ENCODE results near the gene PPP1R14B. TPM values are rescaled to one million over a fixed set of nuclear protein-coding genes. Genes with fewer than 3 reads are reported as not detected.

Gene PPP1R14B
- total and polyA plus RNA-seq, 2 donors (not counting 3 experiments of a cell fraction or from before 2014, with no cell fraction given): 308 to 431 TPM

- no peaks in the 10 kb centered on the region for H3K79me2 ChIP-seq (ENCODE audit: control insufficient read depth, insufficient read depth, low read length)
- no peak overlapping the region for H3K4me3 ChIP-seq (replicated peaks in 1 of 3; ENCODE audit: insufficient read depth in 1 of 3, low read depth in 1 of 3, low read length in 3 of 3)
- POLR2A ChIA-PET: no interaction called here
- DNase-seq (ENCODE audit: low read depth, low spot score) (no peak), FAIRE-seq (no peak)
- BruUV-seq (replicated peaks): no TSS peak
- intact Hi-C loops (cut with micrococcal nuclease): loop anchor here (1.0 kb wide), 1 partner anchor 13 kb away; the partner anchor contains the start of gene PLCB3
- H3K9me3 ChIP-seq (replicated peaks; ENCODE audit: control insufficient read depth, insufficient read depth, low read length): no peaks in the 10 kb centered on the region
- H3K4me1 ChIP-seq (ENCODE audit: control insufficient read depth, extremely low read depth, insufficient read depth, low read length): peaks cover 42% of the 10 kb centered on the region
- H4K20me1 ChIP-seq (replicated peaks; ENCODE audit: control insufficient read depth, extremely low read depth, insufficient read depth, low read length): no peaks in the 10 kb centered on the region
- H3K9ac ChIP-seq (replicated peaks; ENCODE audit: extremely low read depth, insufficient read depth, low read length): no peak overlapping the region
- no peak overlapping the region for H2AFZ ChIP-seq (ENCODE audit: low read depth, low read length)
- TF ChIP-seq FOS (IDR thresholded peaks at IDR 0.05; ENCODE audit: borderline replicate concordance, insufficient read depth, low read length) (no peak), JUN (IDR thresholded peaks at IDR 0.05; ENCODE audit: borderline replicate concordance, insufficient read depth, insufficient read length, low read depth) (no peak), MYC (IDR thresholded peaks at IDR 0.05; ENCODE audit: low read depth, low read length) (no peak), EZH2 (IDR thresholded peaks at IDR 0.05; ENCODE audit: borderline replicate concordance, low read depth, low read length, severe bottlenecking) (no peak), MAX (IDR thresholded peaks at IDR 0.05; ENCODE audit: insufficient read depth, insufficient read length) (no peak), POLR2AphosphoS5 (IDR thresholded peaks at IDR 0.05; ENCODE audit: insufficient read depth, low read depth, low read length) (no peak)
- H3K27ac ChIP-seq (ENCODE audit: insufficient read depth, low read depth, low read length): peak overlapping the region; percentile 83
- dilution Hi-C loops (cut with MboI; ENCODE audit: extremely low pct_ligation_motif_present, low sequenced_read_pairs): no loop called here
- no peaks in the 10 kb centered on the region for H3K9me1 ChIP-seq (replicated peaks; ENCODE audit: control insufficient read depth, extremely low read depth, insufficient read depth, low read length)
- CTCF ChIA-PET: interaction anchor here (0.9 to 2.7 kb wide), 5 partner anchors 13 to 91 kb away, joined by 3 to 24 read pairs (median 5); partner anchors contain the start of genes CATSPERZ and PLCB3
- H3K27me3 ChIP-seq (ENCODE audit: control insufficient read depth in 2 of 2, insufficient read depth in 2 of 2, low read length in 2 of 2): no peaks in the 10 kb centered on the region
- H3K4me2 ChIP-seq (ENCODE audit: insufficient read depth, low read length): no peak overlapping the region
- H3K36me3 ChIP-seq (ENCODE audit: control insufficient read depth in 2 of 2, extremely low read depth in 1 of 2, insufficient read depth in 2 of 2, low read length in 2 of 2): peaks cover 15 to 32% of the 10 kb centered on the region in 2 experiments
These were observed 17.2 kb upstream of the PPP1R14B start for GRCh38 chr11:64263947-64264317.
